ENCODE measurements around the gene STX16.

DNA sequence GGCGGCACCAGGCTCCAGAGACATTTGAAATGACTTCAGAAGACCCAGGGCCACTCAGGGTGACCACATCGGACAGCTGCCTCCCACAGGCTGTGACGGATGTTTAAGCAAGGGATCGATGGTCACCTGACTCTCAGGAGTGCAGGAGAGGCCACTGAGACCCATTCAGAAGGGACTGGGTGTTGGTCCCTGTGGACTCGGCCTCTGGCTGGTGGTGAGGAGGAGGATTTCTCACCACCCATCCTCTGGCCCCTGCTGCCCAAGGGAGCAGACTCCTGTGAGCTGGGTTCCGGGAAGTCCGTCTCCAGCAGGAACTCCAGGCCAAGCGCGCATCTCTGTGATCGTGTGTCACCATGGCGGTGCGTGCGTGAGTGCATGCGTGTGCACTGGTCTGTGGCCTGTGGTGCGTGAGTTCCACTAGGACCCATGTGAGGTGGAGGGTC lies 67.1 kb downstream of the STX16 start:
- no peak for TF ChIP-seq POLR2A (IDR thresholded peaks at IDR 0.05)
- TF ChIP-seq, protein P1, sequence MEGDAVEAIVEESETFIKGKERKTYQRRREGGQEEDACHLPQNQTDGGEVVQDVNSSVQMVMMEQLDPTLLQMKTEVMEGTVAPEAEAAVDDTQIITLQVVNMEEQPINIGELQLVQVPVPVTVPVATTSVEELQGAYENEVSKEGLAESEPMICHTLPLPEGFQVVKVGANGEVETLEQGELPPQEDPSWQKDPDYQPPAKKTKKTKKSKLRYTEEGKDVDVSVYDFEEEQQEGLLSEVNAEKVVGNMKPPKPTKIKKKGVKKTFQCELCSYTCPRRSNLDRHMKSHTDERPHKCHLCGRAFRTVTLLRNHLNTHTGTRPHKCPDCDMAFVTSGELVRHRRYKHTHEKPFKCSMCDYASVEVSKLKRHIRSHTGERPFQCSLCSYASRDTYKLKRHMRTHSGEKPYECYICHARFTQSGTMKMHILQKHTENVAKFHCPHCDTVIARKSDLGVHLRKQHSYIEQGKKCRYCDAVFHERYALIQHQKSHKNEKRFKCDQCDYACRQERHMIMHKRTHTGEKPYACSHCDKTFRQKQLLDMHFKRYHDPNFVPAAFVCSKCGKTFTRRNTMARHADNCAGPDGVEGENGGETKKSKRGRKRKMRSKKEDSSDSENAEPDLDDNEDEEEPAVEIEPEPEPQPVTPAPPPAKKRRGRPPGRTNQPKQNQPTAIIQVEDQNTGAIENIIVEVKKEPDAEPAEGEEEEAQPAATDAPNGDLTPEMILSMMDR (IDR thresholded peaks at IDR 0.05): no peak

Data from tibial nerve (tissue), 3 donors.